NB4 (cell line): ENCODE results near the gene PIPOX.

Experiments used
- DNase-seq: peaks from one replicate; pipeline ENCODE4 v3.0.0; 2010; ENCODE audit warnings: low read depth
- H3K4me3 ChIP-seq: one replicate; pipeline ENCODE4 v1.5.1; 2011; ENCODE audit warnings: mild to moderate bottlenecking, low read depth, low read length, moderate library complexity
- MYC ChIP-seq: IDR thresholded peaks from 2 replicates; pipeline ENCODE4 v1.6.1; 2011; ENCODE audit warnings: low read depth, low read length
- POLR2A ChIP-seq: IDR thresholded peaks from 2 replicates; pipeline ENCODE4 v1.6.1; 2011; ENCODE audit warnings: mild to moderate bottlenecking; ENCODE audit not compliant: insufficient read length; ENCODE audit errors: extremely low read depth
- TF ChIP-seq, protein P1 (sequence below): IDR thresholded peaks from 2 replicates; pipeline ENCODE4 v1.6.1; 2011; ENCODE audit warnings: low read depth, low read length
- TF ChIP-seq, protein P2 (sequence below): IDR thresholded peaks from one replicate; pipeline ENCODE4 v1.5.1; 2012; ENCODE audit warnings: low read depth, low read length

The PIPOX gene

DNA sequence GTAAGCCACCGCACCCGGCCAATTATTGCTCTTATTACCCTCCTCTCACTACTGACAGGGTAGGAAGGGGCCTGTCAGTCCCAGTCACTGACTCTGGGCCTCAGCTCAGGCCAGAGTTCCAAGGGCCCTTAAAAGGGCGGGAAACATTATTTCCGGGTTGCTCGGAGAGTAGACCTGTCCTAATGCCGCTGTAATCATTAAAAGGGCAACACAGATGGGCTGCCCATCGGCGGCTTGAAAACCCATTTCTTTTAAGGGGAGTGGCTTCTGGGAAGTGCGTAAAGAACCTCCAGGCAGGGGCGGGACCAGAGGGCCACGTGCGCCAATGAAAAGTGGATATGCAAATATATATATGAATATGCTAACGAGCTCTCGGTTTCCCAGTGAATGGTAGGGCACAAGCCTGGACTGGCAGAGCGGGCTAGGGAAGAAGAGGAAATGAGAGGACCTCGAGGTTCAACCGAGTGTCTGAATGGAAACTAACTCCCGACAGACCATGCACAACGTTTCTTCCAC, 26.6 kb downstream of the PIPOX start:
- DNase-seq: peak; percentile 39
- H3K4me3 ChIP-seq: no peak overlapping the region
- TF ChIP-seq, protein P1, sequence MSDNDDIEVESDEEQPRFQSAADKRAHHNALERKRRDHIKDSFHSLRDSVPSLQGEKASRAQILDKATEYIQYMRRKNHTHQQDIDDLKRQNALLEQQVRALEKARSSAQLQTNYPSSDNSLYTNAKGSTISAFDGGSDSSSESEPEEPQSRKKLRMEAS: no peak
- TF ChIP-seq POLR2A (no peak), MYC (no peak)
- TF ChIP-seq, protein P2, sequence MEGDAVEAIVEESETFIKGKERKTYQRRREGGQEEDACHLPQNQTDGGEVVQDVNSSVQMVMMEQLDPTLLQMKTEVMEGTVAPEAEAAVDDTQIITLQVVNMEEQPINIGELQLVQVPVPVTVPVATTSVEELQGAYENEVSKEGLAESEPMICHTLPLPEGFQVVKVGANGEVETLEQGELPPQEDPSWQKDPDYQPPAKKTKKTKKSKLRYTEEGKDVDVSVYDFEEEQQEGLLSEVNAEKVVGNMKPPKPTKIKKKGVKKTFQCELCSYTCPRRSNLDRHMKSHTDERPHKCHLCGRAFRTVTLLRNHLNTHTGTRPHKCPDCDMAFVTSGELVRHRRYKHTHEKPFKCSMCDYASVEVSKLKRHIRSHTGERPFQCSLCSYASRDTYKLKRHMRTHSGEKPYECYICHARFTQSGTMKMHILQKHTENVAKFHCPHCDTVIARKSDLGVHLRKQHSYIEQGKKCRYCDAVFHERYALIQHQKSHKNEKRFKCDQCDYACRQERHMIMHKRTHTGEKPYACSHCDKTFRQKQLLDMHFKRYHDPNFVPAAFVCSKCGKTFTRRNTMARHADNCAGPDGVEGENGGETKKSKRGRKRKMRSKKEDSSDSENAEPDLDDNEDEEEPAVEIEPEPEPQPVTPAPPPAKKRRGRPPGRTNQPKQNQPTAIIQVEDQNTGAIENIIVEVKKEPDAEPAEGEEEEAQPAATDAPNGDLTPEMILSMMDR: no peak

DNA sequence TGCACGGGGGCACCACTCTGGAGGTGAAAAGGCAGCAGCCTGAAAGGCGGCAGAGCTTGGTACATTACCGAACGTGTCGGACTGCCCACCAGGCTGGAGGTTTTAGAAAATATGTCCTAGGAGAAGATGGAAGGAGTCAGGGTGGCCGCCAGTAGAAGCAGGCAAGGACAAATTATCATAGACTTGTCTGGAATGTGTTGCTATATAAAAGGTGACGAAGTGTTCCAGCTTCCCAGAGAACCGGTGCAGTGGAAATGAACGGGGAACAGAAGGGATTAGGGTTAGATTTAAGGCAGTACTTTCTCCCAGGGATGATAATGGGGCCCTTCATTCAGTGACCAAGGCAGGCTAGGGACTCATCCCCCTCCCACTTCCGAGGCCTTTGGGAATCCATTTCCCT, 27.4 kb downstream of the PIPOX start:
- DNase-seq: no peak
- TF ChIP-seq POLR2A: no peak
- TF ChIP-seq, protein P1: no peak
- TF ChIP-seq, protein P2: no peak
- TF ChIP-seq MYC: no peak
- H3K4me3 ChIP-seq: no peak overlapping the region

DNA sequence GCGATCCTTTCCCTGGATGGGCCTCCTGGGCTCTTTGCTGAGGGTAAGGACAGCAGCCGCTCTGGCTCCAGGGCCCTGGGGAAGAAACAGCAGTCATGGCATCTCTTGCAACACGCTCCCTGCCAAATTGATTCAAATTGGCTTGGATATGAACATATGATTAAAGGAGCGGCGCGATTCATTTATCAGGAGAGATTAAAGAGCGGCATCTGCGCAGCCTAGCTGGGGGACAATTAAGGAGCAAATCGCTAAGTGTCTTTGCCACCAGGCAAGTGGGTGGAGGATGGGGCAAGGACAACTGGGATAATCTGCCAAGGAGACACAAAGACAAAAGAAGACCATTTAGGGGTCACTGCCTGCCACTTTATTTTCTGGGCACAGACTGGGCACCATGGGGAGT, 27.8 kb downstream of the PIPOX start:
- no peak overlapping the region for H3K4me3 ChIP-seq
- DNase-seq: no peak
- TF ChIP-seq POLR2A (no peak), MYC (no peak)
- TF ChIP-seq, protein P2: no peak
- TF ChIP-seq, protein P1: no peak

DNA sequence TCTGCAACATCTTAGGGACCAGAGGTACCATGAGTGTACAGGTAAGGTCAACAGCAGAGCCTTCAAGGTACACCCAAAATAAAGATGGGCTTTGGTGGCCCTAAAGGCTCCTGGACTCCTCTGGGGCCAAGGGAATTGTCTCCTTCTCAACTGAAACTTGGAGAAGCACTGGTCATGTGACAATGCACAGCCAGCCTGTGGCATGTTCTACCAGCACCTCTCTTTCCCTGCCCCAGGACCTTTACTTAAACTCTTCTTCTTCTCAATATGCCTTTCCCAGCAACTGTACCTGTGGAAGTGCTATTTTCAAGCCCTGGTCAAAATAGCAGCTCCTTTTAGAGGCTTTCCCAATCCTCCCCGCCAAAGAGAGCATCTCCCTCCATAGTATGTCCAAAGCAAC, 28.4 kb downstream of the PIPOX start:
- no peak for DNase-seq
- no peak overlapping the region for H3K4me3 ChIP-seq
- TF ChIP-seq, protein P1: no peak
- no peak for TF ChIP-seq POLR2A
- TF ChIP-seq, protein P2: no peak
- TF ChIP-seq MYC: no peak

DNA sequence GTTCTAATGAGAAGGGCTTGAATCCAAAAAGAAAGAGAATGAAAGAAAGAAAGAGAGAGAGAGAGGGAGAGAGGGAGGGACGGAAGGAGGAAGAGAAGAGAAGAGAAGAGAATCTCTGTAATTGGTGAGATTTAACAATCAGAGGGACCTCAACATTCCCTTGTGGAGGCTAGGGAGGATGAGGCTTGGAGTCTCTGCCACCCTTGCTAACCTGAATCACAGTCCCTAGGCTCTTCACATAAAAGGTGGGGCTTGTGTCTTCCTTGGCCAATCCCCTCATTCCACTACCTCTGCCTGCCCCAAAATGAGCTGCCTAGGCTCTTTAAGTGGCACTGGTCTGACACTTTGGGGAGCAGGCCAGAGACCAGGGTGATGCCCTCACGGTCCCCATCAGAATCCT, 30.1 kb downstream of the PIPOX start:
- DNase-seq: no peak
- no peak overlapping the region for H3K4me3 ChIP-seq
- TF ChIP-seq, protein P1: no peak
- TF ChIP-seq, protein P2: no peak
- no peak for TF ChIP-seq POLR2A

DNA sequence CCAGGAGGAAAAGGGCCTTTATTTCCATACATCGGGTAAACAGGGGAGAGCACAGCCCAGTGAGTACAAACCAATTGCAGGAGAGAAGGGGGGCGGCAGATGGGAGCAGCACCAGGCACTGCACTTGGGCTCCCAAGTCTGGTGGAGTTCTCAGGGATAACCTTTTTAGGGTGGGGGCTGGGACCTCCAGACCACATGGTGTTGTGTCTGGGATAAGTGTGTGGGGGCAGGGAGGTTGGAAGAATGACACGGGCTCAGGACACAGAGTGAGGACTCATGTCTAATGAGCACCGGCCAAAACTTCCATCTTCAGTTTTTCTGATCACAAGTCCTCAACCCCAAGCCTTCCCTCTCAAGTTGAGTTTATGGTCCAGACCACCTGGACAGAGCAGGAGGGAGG, 30.6 kb downstream of the PIPOX start:
- TF ChIP-seq MYC (no peak), POLR2A (no peak)
- TF ChIP-seq, protein P2: no peak
- TF ChIP-seq, protein P1: no peak
- H3K4me3 ChIP-seq: no peak overlapping the region
- no peak for DNase-seq
